Dermis blood vessel endothelial cell (primary cell): ENCODE measurements around the gene MORF4L2. TPM values are rescaled to one million over a fixed set of nuclear protein-coding genes. Genes with fewer than 3 reads are reported as not detected.
A peak's percentile ranks its signal among the peaks of the same experiment; 100 is the strongest.
"Not testable (repeated sequence)": the region's sequence is repeated elsewhere in the genome, so short reads cannot be mapped to it uniquely, and the experiment has no call there.

Source experiments
- DNase-seq: peaks from one replicate; pipeline ENCODE4 v3.0.0; 2010
- total RNA-seq: library from RNA; depleted of rRNA; stranded (reverse); fragments of >200 nt; gene quantifications from 2 replicates; pipeline ENCODE4 v1.2.3, GENCODE V29; 2014

Gene MORF4L2
- total RNA-seq, 1 donor from 2014 or later: 597 TPM

DNA sequence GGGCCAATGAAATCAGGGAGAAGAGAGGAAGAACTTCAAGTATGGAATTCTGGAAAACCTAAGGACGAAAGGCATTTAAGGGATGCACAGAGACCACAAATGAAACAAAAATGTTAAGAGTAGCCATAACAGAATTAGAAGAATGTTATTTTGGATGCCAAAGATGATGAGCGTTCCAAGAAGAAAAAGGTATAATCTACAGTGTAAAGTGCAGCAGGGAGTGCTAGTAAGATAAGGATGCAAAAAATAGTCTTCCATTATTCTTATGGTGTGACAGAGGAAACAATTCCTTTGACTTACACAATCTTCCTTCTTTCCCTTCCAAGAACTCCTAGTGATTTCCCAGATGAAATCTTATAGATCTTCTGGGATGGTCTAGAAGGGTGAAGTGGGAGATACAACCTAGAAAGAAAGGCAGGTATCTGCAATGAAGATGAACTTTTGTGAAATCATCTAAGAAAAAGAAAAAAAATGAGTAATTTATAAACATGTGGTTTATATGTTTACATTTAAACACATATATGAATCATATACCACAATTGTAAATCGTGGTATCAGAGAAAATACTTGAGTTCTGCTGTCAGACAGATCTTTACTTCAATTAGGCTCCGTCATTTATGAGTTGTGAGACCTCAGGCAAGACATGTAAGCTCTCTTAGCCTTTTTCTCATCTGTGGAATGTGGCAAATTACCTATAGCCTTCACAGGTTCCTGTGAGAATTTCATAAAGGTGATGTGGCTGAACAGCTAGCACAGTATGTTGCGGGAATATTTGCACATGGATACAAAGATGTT is 8.1 kb downstream of the MORF4L2 start:
- DNase-seq: no peak

DNA sequence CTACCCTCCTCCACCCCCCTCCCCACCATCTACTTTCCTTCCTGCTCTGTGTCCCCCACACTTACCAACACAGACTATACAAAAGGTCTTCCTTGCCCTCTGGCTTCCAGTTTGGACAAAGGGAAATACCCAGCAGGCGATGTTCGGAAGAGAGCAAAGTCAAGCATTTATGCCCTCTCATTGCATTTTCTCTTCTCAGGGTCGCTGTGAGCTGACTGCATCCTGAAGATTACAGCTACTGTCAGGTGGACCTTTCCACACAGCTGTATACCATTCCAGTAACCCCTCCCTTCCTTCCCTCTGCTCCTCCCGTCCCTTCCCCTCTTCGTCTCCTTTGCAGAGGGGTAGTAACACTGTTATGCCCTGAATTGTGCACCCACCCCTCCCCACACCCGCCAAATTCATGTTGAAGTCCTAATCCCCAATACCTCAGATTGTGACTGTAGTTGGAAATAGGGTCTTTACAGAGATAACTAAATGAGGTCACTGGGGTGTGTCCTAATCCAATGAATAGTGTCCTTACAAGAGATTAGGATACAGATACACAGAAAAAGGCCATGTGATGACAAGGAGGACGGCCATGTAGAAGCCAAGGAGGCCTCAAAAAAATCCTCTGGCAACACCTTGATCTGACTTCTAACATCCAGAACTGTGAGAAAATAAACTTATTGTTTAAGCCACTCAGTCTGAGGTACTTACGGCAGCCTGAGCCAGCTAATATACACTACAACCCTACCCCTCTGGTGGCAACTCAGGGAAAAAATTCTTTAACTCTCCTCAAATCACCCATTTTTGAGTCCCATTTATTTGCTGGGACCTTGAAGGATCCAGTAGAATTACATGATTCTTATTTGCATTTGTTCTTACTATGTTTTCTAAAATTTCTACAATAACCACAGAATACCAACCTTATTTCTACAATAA is 11.7 kb downstream of the MORF4L2 start:
- DNase-seq: no peak

DNA sequence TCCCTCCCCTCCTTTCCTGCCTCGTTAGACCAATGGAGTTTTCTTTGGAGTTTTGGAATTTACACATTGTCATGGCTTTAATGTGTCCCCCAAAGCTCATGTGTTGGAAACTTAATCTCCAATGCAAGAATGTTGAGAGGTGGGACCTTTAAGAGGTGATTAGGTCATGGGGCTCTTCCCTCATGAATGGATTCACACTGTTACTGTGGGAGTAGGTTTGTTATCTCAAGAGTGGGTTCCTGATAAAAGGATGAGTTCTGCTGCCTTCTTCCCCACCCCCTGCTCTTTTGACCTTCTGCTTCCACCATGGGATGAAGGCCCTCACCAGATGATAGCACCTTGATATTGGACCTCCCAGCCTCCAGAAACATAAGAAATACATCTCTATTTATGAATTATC is 16.8 kb downstream of the MORF4L2 start:
- DNase-seq: no peak

DNA sequence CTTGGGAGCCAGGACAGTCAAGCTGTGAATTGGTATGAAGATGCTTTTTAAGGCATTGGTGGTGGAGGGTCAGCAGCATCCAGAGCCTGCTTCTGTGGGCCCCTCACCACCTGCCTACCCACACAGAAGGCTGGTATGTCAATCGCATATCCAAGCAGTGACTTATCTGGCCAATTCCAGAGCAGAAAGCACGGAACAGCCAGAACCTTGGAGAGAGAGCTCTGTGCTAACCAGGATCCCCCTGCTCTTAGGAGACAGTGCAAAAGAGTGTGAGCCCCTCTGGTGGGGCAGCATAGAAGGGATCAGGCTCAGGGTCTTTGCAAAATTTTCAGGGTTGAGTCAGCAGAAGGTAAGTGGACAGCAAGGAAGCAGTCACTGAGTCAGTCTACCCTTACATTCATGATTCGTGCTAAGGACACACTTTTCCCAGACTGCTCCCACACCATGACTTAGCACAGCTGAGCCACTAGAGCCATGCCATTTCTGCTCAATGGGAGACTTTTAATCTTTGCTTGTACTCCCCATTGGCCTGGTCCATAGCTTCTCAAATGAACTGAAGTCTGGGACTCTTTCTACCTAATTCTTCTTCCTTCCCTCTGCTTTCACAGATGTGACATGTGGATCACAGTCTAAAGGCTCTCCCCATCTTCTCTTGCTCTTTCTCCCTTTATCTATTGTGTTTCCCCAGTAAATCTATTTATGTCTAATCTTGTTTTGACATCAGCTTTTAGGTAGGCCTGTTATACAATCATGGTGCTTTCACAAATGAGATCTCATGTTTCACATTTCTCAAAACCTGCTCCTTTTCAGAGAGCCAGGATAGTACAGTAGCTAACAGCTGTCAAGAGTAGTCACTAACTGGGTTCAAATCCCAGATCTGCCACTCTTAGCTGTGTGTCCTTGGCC is 20.0 kb downstream of the MORF4L2 start:
- DNase-seq: no peak

DNA sequence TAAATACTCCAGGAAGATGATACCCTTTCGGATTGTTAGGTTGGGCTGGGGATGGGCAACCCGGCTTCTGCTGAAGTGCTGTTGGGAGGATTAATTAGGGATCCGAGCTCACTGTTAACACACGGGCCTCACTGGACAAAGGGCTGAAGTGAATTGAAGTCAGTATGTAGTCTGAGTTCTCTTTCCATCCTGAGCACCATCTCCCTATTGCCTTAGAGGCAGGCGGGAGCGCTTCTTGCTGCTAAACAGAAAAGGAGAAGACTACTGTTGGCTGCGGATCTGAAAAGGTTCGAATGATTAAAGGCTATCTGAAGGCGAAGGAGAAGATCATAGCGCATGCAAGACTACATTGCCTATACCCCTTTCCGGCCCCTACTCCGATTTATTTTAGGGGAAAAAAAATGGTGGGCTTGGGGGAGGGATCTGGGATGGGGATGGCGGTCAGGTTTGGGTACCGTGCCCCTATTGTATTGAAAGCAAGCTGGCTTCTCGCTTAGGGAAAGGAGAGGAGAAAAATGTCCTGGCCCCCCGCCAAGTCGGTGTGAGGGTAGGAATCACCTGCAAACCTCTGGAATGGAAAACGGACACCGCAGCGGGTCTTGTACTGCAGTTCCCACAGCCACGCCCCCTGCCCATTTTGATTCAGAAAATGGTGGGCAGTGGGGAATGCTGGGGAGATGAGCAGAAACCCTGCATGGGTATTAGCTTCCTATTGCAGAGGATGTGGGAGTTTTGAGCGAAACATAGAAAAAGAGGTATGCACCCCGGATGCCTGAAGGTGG is 22.3 kb downstream of the MORF4L2 start:
- DNase-seq: no peak

DNA sequence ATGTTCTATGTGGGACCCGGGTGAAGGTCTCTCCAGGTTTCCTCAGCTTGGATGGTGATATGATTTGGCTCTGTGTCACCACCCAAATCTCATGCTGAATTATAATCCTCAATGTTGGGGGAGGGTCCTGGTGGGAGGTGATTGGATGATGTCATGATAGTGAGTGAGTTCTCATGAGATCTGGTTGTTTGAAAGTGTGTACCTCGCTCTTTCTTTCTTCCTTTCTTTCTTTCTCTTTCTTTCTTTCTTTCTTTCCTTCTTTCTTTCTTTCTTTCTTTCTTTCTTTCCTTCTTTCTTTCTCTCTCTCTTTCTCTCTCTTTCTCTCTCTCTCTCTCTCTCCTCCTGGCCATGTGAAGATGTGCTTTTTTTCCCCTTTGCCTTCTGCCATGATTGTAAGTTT is 27.0 kb downstream of the MORF4L2 start:
- DNase-seq: not testable (repeated sequence)

DNA sequence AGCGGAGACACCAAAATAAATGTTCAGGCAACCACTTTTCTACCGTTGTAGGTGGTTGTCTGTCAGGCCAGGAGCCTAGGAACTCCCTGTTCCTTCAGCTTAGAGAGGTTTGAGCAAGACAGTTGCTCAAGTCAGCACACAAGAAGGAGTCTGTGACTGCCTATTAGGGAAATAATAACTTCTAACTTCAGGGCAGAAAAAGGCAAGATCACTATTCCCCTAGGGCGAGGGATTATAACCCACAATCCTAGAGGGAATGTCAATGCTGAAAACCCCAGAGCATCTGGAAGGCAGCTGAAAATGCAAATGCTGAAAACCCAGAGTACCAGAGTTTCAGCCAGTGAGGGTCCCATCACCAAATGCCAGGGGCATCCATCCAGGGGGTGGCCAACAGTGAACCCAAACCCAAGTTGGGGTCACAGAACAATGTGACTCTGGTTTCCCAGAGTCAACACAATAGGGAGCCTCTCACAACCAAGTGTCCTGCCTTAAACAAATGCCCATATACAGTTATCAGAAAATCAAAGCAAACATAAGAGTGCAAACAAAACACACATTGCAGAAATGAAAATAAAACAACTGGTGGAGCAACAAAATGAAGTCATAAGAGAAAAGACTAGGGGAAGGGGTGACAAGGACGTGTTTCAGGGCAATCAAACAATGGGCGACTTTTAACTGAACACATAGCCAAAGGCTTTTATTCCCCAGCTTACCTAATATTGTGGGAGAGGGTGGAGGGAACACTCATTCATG is 27.6 kb downstream of the MORF4L2 start:
- DNase-seq: no peak

DNA sequence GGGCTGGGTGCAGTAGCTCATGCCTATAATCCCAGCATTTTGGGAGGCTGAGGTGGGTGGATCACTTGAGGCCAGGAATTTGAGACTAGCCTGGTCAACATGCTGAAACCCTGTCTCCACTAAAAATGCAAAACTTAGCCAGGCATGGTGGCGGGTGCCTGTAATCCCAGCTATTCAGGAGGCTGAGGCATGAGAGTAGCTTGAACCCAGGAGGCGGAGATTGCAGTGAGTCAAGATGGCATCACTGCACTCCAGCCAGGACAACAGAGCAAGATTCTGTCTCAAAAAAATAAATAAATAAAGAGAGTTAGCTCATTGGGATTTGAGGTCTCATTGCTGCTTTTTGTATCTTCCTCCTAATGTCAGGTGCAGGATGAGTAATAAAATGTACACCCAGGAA is 29.4 kb downstream of the MORF4L2 start:
- DNase-seq: not testable (repeated sequence)

DNA sequence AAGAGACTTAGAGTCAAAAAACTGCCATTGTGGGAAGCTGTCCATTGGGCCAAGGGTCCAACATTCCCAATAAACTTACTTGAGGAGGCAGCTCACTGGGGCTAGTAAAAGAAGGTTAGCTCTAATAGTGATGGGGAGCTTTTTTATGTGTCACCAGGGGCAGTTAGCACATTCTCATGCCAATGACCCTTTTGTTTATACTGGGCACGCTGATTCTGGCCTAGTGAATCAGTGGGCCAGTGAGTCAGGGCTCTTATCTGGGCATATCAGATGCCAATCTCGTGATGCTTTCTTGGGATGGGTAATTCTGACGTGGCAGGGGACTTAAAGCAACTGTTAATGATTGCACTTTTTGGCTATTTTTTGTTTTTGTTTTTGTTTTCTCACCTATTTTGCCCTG is 29.9 kb downstream of the MORF4L2 start:
- peak; percentile 59 for DNase-seq

DNA sequence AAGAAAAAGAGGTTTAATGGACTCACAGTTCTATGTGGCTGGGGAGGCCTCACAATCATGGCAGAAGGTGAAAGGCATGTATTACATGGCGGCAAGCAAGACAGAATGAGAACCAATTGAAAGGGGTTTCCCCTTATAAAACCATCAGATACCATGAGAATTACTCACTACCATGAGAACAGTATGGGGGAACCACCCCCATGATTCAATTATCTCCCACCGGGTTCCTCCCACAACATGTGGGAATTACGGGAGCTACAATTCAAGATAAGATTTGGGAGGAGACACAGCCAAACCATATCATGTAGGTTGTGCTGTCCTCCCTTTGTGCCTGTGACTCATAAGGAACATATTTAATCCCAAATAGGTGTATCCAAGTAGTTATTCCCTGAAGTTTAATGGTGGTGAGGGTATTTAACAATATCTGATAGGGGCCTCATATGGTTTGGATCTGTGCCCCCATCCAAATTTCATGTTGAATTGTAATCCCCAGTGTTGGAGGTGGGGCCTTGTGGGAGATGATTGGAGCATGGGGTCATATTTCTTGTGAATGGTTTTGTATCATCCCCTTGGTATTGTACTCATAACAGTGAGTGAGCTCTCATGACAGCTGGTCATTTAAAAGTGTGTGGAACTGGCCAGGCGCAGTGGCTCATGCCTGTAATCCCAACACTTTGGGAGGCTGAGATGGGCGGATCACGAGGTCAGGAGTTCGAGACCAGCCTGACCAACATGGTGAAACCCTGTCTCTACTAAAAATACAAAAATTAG is 31.1 kb downstream of the MORF4L2 start:
- DNase-seq: not testable (repeated sequence)

DNA sequence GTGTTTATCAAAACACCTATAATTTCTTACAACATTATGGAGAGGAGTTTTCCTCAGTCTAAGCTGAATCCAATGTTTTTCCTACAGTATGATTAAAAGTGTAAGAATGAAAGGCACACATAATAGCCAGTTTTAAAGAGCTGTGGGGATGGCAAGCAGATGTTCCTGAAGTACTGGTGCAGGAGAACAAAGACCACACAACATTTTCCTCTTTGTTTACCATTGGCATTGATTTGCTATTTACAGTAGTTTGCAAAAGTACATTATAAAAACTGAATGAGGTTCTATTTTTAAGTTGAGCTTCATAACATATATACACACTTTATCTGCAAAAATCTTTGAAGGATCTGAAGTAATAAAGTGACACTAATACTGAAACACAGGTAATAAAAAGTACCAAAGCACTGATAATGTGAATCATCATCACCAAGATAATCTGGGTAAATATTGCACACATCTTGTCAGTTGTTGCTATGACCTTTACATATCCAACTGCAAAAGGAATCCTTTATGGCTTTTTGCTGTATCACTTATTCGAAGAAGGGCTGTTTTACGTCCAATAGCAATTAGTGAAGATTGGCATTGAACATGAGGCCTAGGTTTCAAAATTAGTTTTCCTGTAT is 35.2 kb downstream of the MORF4L2 start:
- DNase-seq: no peak

DNA sequence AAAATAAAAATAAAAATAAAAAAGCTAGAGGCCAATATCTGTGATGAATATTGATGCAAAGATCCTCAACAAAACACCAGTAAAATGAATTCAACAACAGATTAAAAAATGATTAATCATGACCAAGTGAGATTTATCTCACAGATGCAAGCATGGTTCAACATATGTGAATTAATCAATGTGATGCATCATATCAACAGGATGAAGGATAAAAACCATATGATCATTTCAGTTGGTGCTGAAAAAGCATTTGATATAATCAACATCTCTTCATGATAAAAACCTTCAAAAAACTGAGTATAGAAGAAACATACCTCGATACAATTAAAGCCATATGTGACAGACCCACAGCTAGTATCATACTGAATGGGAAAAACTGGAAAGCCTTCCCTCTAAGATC is 38.9 kb downstream of the MORF4L2 start:
- DNase-seq: no peak

DNA sequence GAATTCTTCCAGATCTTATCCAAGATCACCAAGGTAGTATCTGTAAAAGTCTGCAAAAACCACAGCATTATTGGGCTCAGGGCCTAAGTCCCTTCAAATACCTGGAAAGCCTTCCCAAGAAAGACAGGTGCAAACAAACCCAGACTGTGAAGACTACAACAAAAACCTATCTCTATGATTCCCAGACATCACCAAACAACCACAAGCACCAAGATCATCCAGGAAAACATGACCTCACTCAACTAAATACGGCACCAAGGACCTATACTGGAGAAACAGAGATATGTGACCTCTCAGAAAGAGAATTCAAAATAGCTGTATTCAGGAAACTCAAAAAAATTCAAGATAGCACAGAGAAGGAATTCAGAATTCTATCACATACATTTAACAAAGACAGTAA is 42.4 kb downstream of the MORF4L2 start:
- DNase-seq: no peak

DNA sequence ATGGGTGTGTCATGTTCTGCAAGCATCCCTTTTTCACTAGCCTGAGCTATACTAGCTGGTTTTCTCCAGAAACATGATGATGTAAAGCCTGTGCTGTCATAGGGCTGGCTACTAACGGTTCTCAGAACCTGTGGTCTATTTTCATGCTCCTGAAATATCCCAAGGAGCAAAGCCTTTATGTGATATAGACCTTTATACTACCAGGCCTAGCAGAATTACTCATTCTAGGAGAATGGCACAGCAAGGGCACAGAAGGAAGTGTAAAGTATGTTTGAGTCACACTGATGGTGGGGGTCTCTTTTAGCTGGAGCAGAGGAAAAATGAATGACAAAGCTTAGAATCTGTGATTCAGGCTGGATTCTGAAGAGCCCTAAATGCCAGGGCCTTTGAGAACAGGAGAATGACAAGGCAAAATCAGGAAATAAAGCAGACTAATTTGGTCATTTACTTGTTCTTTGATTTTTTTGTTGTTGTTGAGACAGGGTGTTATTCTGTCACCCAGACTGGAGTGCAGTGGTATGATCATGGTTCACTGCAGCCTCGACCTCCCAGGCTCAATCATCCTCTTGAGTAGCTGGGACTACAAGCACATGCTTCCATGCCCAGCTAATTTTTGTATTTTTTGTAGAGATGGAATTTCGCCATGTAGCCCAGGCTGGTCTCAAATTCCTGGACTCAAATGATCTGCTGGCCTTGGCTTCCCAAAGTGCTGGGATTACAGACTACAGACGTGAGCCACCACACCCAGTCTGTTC is 45.9 kb downstream of the MORF4L2 start:
- no peak for DNase-seq

DNA sequence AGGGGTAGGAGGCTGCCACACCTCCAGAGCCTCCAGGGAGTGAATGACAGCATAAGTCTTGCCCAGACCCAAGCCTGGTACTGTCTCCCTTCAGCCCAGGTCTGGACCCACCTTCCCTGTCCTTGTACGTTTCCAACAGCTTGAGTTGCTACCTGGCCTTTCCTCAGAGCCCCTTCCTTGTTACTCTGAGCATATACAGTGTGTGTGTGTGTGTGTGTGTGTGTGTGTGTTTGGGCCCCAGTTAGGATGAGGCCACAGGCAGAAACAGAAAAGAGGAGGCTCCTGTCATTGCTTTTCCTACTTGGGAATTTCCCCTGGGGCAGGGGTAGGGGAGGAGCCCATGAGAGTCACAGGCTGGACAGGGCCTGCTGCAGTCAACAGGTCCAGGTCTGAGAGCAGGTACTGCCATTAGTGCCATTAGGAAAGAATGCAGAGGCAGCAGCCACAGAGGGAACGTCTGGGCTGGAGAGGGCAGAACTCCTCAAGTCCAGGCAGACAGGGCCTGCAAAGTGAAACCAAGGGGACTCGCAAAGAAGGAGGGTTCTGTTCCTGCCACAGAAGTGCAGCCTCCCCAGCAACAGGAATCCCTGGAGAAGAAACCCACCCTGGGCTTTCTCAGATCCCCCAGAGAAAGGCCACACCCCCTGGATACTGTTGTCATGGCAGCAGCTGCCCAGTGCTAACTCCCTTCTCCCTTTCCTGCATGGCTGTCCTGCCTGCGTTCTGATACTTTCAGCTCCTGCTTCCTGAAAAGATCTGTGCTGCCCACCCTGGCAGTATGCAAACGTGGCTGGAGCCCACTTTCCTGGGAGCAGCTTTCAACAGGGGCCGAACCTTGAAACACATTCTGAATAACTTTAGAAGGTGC is 47.8 kb downstream of the MORF4L2 start:
- peak; percentile 26 for DNase-seq

DNA sequence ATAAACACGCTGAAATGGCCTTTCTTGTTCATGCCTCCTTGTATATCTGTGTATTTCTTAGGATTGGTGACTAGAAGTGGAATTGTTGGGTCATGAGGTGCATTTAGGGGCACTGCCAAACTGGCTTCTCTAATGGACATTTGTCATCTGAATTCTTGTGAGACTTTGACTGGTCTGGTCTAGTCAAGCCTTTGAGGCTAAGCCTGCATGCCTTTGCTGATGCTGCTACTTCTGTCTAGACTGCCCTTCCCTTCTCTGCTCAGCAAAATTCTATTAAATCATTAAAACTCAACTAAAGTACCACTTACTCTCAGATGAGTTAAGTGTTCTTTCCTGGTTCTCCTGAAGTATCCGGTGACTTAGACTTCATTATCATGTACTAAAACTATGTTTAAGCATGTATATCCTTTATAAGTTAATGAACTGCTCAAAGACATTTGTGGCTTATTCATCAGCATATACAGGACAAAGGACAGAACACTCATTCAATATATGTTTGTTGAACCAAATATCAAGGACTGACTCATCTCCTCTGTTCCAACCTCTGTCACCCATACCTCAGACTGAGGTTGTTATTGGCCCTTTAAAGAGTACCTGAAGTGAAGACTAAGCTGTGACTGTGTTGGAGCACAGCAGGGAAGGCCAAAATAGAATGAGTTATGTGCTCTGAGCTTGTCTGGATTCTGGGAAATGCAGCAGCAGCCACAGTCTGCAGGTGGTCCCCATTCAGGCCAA is 48.7 kb downstream of the MORF4L2 start:
- DNase-seq: peak; percentile 3

DNA sequence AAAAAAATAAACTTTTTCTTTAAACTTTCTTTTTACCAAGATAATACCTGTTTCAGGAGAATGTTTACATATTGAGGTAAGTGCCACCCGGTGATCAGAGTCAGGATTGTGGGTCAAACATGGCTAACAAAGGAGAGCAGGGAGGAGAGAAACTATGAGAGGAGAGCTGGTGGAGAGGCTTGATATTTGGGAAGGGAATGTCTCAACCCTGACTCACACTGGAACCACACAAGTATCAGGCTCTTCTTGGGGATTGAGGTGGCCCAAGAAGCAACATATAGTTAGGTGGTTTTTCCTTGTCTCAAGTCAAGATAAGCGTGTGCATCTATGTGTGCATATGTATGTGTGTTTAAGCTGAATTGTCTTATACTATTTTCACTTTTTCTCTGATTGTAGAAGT is 51.1 kb downstream of the MORF4L2 start:
- DNase-seq: no peak
